ENCODE results near the gene PACRG. TPM values are rescaled to one million over a fixed set of nuclear protein-coding genes. Genes with fewer than 3 reads are reported as not detected.
"Not testable (repeated sequence)": the region's sequence is repeated elsewhere in the genome, so short reads cannot be mapped to it uniquely, and the experiment has no call there.

PACRG gene
- total RNA-seq, 2 donors from 2014 or later, result not detected

GRCh38 chr6:163313566-163313965 lies 585.8 kb downstream of the PACRG start:
- ATAC-seq (replicated peaks in 1 of 2), result no peak

GRCh38 chr6:163313981-163314380 lies 586.2 kb downstream of the PACRG start:
- Mint-ChIP-seq H3K4me1 (ENCODE audit: low read depth) (no peaks in the 10 kb centered on the region), H3K27me3 (ENCODE audit: low read depth) (peaks cover 35% of the 10 kb centered on the region), H3K36me3 (ENCODE audit: insufficient read depth in 2 of 2) (no peaks in the 10 kb centered on the region), H3K9me3 (no peaks in the 10 kb centered on the region), H3K4me3 (no peak overlapping the region), H3K27ac (no peak overlapping the region)
- no peak for ATAC-seq (replicated peaks in 1 of 2)
- no peak for DNase-seq

More at GRCh38 chr6:163313566-163313965, 585.8 kb downstream of the PACRG start:
- DNase-seq, result no peak
- H3K4me3 Mint-ChIP-seq, result no peak overlapping the region
- no peaks in the 10 kb centered on the region for H3K4me1 Mint-ChIP-seq (ENCODE audit: low read depth)
- no peaks in the 10 kb centered on the region for H3K9me3 Mint-ChIP-seq
- no peak overlapping the region for H3K27ac Mint-ChIP-seq
- no peaks in the 10 kb centered on the region for H3K36me3 Mint-ChIP-seq (ENCODE audit: insufficient read depth in 2 of 2)
- peaks cover 35% of the 10 kb centered on the region for H3K27me3 Mint-ChIP-seq (ENCODE audit: low read depth)

GRCh38 chr6:163314791-163315470 lies 587.2 kb downstream of the PACRG start:
- Mint-ChIP-seq H3K36me3 (ENCODE audit: insufficient read depth in 2 of 2) (no peaks in the 10 kb centered on the region), H3K4me3 (no peak overlapping the region), H3K27ac (no peak overlapping the region), H3K4me1 (ENCODE audit: low read depth) (no peaks in the 10 kb centered on the region), H3K27me3 (ENCODE audit: low read depth) (peaks cover 35% of the 10 kb centered on the region), H3K9me3 (no peaks in the 10 kb centered on the region)
- ATAC-seq (replicated peaks in 1 of 2) (no peak), DNase-seq (no peak)

GRCh38 chr6:163316866-163317495 lies 589.2 kb downstream of the PACRG start:
- not testable (repeated sequence) for DNase-seq; H3K4me3 Mint-ChIP-seq; H3K4me1 Mint-ChIP-seq (ENCODE audit: low read depth); H3K36me3 Mint-ChIP-seq (ENCODE audit: insufficient read depth in 2 of 2); ATAC-seq (replicated peaks in 1 of 2); H3K9me3 Mint-ChIP-seq; H3K27ac Mint-ChIP-seq
- peaks cover 22% of the 10 kb centered on the region for H3K27me3 Mint-ChIP-seq (ENCODE audit: low read depth)

GRCh38 chr6:163318071-163318786 lies 590.5 kb downstream of the PACRG start:
- no peak for ATAC-seq (replicated peaks in 1 of 2)
- no peak overlapping the region for H3K4me3 Mint-ChIP-seq
- no peak for DNase-seq
- H3K4me1 Mint-ChIP-seq (ENCODE audit: low read depth), result no peaks in the 10 kb centered on the region
- H3K27ac Mint-ChIP-seq, result no peak overlapping the region
- H3K27me3 Mint-ChIP-seq (ENCODE audit: low read depth), result peaks cover 14% of the 10 kb centered on the region
- no peaks in the 10 kb centered on the region for H3K36me3 Mint-ChIP-seq (ENCODE audit: insufficient read depth in 2 of 2)
- no peaks in the 10 kb centered on the region for H3K9me3 Mint-ChIP-seq

- H3K4me3 Mint-ChIP-seq, result no peak overlapping the region
- peaks cover 10% of the 10 kb centered on the region for H3K27me3 Mint-ChIP-seq (ENCODE audit: low read depth)
- no peaks in the 10 kb centered on the region for H3K9me3 Mint-ChIP-seq
- H3K27ac Mint-ChIP-seq, result no peak overlapping the region
- H3K4me1 Mint-ChIP-seq (ENCODE audit: low read depth), result no peaks in the 10 kb centered on the region
- ATAC-seq (replicated peaks in 1 of 2) (no peak), DNase-seq (no peak)
- no peaks in the 10 kb centered on the region for H3K36me3 Mint-ChIP-seq (ENCODE audit: insufficient read depth in 2 of 2)
These were observed 592.0 kb downstream of the PACRG start for GRCh38 chr6:163319609-163320366.

GRCh38 chr6:163320402-163320801 lies 592.6 kb downstream of the PACRG start:
- ATAC-seq (replicated peaks in 1 of 2) (no peak), DNase-seq (no peak)
- no peaks in the 10 kb centered on the region for H3K4me1 Mint-ChIP-seq (ENCODE audit: low read depth)
- no peaks in the 10 kb centered on the region for H3K9me3 Mint-ChIP-seq
- no peaks in the 10 kb centered on the region for H3K36me3 Mint-ChIP-seq (ENCODE audit: insufficient read depth in 2 of 2)
- H3K4me3 Mint-ChIP-seq, result no peak overlapping the region
- no peak overlapping the region for H3K27ac Mint-ChIP-seq
- H3K27me3 Mint-ChIP-seq (ENCODE audit: low read depth), result peaks cover 15% of the 10 kb centered on the region

GRCh38 chr6:163320804-163321203 lies 593.0 kb downstream of the PACRG start:
- peaks cover 11% of the 10 kb centered on the region for H3K27me3 Mint-ChIP-seq (ENCODE audit: low read depth)
- no peaks in the 10 kb centered on the region for H3K9me3 Mint-ChIP-seq
- no peaks in the 10 kb centered on the region for H3K36me3 Mint-ChIP-seq (ENCODE audit: insufficient read depth in 2 of 2)
- ATAC-seq (replicated peaks in 1 of 2) (no peak), DNase-seq (no peak)
- no peak overlapping the region for H3K4me3 Mint-ChIP-seq
- no peak overlapping the region for H3K27ac Mint-ChIP-seq
- no peaks in the 10 kb centered on the region for H3K4me1 Mint-ChIP-seq (ENCODE audit: low read depth)

- no peaks in the 10 kb centered on the region for H3K36me3 Mint-ChIP-seq (ENCODE audit: insufficient read depth in 2 of 2)
- H3K4me1 Mint-ChIP-seq (ENCODE audit: low read depth), result no peaks in the 10 kb centered on the region
- H3K27ac Mint-ChIP-seq, result no peak overlapping the region
- ATAC-seq (replicated peaks in 1 of 2), result no peak
- peaks cover 16% of the 10 kb centered on the region for H3K27me3 Mint-ChIP-seq (ENCODE audit: low read depth)
- DNase-seq, result no peak
- no peaks in the 10 kb centered on the region for H3K9me3 Mint-ChIP-seq
- H3K4me3 Mint-ChIP-seq, result no peak overlapping the region
These were observed 593.9 kb downstream of the PACRG start for GRCh38 chr6:163321717-163322116.

- H3K4me1 Mint-ChIP-seq (ENCODE audit: low read depth), result no peaks in the 10 kb centered on the region
- H3K27ac Mint-ChIP-seq, result no peak overlapping the region
- ATAC-seq (replicated peaks in 1 of 2), result no peak
- no peak overlapping the region for H3K4me3 Mint-ChIP-seq
- H3K9me3 Mint-ChIP-seq, result no peaks in the 10 kb centered on the region
- DNase-seq, result no peak
- no peaks in the 10 kb centered on the region for H3K36me3 Mint-ChIP-seq (ENCODE audit: insufficient read depth in 2 of 2)
- H3K27me3 Mint-ChIP-seq (ENCODE audit: low read depth), result peaks cover 16% of the 10 kb centered on the region
These were observed 595.5 kb downstream of the PACRG start for GRCh38 chr6:163323274-163323673.

GRCh38 chr6:163323705-163324104 lies 595.9 kb downstream of the PACRG start:
- Mint-ChIP-seq H3K9me3 (no peaks in the 10 kb centered on the region), H3K36me3 (ENCODE audit: insufficient read depth in 2 of 2) (no peaks in the 10 kb centered on the region), H3K27me3 (ENCODE audit: low read depth) (peaks cover 16% of the 10 kb centered on the region), H3K27ac (no peak overlapping the region), H3K4me3 (no peak overlapping the region), H3K4me1 (ENCODE audit: low read depth) (no peaks in the 10 kb centered on the region)
- DNase-seq (no peak), ATAC-seq (replicated peaks in 1 of 2) (no peak)

GRCh38 chr6:163324326-163324687 lies 596.5 kb downstream of the PACRG start:
- no peaks in the 10 kb centered on the region for H3K4me1 Mint-ChIP-seq (ENCODE audit: low read depth)
- peaks cover 16% of the 10 kb centered on the region for H3K27me3 Mint-ChIP-seq (ENCODE audit: low read depth)
- H3K27ac Mint-ChIP-seq, result no peak overlapping the region
- H3K9me3 Mint-ChIP-seq, result no peaks in the 10 kb centered on the region
- H3K4me3 Mint-ChIP-seq, result no peak overlapping the region
- DNase-seq (no peak), ATAC-seq (replicated peaks in 1 of 2) (no peak)
- no peaks in the 10 kb centered on the region for H3K36me3 Mint-ChIP-seq (ENCODE audit: insufficient read depth in 2 of 2)
